Activated naive CD4-positive, alpha-beta T cell treated with anti-CD3 and anti-CD28 coated beads, Interleukin-2, amount 50 U/mL, for 24 hours (primary cell): Measurements from ENCODE around the gene ZNF329.

Source experiments
- H3K27ac Mint-ChIP-seq: one replicate; pipeline ENCODE4 v1.8.0; 2021; ENCODE audit warnings: mild to moderate bottlenecking, mixed read lengths
- H3K27me3 Mint-ChIP-seq: one replicate; pipeline ENCODE4 v1.8.0; 2021; ENCODE audit warnings: mixed read lengths
- H3K36me3 Mint-ChIP-seq: one replicate; pipeline ENCODE4 v1.8.0; 2021; ENCODE audit warnings: mixed read lengths
- H3K4me1 Mint-ChIP-seq: one replicate; pipeline ENCODE4 v1.8.0; 2021; ENCODE audit warnings: mixed read lengths
- H3K4me3 Mint-ChIP-seq: one replicate; pipeline ENCODE4 v1.8.0; 2021; ENCODE audit warnings: mild to moderate bottlenecking, mixed read lengths
- H3K9me3 Mint-ChIP-seq: one replicate; pipeline ENCODE4 v1.8.0; 2021; ENCODE audit warnings: mixed read lengths

ZNF329 gene

DNA sequence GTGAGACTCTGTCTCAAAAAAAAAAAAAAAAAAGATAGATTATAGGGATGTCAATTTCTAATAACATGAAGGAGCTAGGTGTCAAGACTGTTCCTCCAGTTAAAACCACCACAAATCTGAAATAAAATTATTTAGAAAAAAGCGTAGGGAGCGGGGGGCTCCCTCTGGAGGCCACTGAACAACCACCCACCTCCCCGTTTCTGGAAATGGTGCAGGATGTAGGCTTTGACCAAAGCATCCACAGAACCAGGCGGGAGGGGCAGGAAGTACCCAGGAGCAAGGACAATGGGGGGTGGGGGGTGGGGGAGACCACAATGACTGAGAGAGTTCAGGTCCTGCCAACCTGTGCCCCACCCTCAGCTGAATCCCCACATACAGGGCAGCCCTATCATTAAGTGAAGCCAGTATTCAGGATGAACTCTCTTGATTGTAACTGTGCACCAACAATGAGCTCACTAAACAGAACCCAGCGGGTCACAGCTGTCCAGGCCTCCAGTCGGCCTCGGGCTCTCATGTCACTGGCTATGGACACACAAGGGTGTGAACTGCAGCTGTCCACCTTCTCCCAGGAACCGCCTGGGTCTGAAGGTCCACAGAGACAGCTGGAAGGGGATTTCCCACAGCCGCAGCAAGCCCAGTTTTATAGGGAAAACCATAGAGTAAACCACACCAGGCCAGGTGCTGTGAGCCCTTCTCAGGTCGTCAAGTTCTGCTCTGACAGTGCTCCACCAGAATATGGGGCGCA, 59.2 kb downstream of the ZNF329 start:
- Mint-ChIP-seq H3K4me1 (peaks cover 4% of the 10 kb centered on the region), H3K4me3 (no peak overlapping the region), H3K27ac (no peak overlapping the region)

DNA sequence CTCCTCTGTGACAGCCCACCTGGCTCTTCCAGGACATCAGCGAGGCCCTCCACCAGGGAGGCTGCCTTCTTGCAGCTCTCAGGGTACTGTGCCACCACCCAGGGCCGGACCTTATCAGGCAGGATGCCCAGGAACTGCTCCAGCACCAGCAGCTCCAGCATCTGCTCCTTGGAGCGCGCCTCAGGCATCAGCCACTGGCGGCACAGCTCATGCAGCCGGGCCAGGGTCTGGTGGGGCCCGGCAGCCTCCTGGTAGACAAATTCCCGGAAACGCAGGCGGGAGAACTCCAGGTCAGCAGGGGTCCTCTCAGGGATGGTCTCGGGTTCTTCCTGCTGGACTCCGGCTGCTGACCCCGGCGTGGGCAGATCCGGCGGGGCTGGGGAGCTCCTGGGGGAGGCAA, 60.7 kb downstream of the ZNF329 start:
- Mint-ChIP-seq H3K9me3 (no peaks in the 10 kb centered on the region), H3K27ac (no peak overlapping the region), H3K4me3 (no peak overlapping the region), H3K36me3 (peaks cover 12% of the 10 kb centered on the region), H3K27me3 (no peaks in the 10 kb centered on the region), H3K4me1 (peaks cover 4% of the 10 kb centered on the region)

More for the DNA sequence above, 59.2 kb downstream of the ZNF329 start:
- peaks cover 14% of the 10 kb centered on the region for H3K36me3 Mint-ChIP-seq
- H3K9me3 Mint-ChIP-seq, result no peaks in the 10 kb centered on the region
- no peaks in the 10 kb centered on the region for H3K27me3 Mint-ChIP-seq

DNA sequence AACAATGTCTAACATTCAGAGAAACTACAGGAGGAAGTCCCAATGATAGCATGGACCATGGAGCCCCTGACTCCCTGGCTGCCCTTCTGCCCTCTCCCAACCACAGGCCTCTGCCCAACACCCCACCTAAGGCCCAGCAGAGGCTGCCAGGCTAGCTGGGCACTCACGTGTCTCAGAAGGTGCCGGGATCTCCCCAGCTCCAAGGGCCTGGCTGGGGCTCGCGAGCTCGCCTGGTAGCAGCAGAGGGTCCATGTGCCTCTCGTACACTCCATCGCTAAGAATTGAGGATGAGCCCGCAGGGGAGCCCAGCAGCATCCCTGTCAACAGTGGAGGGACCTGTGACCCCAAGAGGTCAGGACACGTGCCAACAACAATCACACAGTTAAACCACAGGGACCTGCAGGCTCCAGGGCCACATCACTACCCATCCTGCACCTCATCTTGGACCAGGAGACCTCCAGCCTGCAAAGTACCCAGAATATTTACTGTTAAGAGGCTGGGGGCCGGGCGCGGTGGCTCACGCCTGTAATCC, 62.0 kb downstream of the ZNF329 start:
- Mint-ChIP-seq H3K4me1 (peaks cover 3% of the 10 kb centered on the region), H3K36me3 (peaks cover 14% of the 10 kb centered on the region), H3K27me3 (no peaks in the 10 kb centered on the region), H3K4me3 (no peak overlapping the region), H3K9me3 (no peaks in the 10 kb centered on the region), H3K27ac (no peak overlapping the region)

DNA sequence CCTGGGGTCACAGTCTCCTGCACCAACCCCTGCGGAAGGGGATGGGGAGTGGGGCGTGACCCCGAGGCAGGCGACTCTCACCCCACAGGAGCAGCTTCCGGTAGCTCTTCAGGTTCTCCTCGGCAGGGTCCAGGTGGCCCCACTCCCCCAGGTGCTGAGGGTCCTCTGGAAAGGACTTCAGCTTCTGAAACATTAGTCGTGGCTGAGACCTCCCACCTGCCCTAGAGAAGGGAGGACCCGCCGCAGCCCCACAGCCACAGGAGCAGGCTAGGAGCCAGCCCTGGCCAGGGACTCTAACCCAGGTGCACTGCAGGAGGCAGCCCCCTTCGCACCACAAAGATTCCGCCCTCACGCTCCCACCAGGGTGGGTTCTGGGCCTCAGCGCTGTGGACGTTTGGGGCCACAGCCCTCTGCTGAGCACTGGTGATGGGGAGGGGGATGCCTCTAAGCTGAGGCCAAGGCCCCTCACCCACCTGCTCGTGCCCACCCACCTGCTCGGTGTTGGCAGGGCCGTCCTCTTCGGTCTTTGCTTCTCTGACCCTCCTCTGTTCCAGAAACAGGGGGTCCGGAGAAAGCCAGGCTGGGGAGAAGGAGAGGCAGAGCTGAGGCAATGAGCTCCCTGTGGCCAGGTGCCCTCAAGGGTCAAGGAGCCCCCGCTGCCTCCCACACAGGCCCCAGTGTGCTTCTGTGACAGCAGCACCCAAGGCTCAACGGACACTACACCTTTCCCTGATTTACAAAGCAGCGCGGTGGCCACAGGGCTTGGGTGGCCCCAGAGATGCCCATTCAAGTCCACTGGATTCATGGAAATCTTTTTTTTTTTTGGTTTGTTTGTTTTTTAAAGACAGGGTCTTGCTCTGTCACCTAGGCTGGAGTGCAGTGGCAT, 63.5 kb downstream of the ZNF329 start:
- Mint-ChIP-seq H3K4me1 (no peaks in the 10 kb centered on the region), H3K4me3 (no peak overlapping the region), H3K36me3 (peaks cover 13% of the 10 kb centered on the region), H3K27me3 (no peaks in the 10 kb centered on the region), H3K27ac (no peak overlapping the region), H3K9me3 (no peaks in the 10 kb centered on the region)

DNA sequence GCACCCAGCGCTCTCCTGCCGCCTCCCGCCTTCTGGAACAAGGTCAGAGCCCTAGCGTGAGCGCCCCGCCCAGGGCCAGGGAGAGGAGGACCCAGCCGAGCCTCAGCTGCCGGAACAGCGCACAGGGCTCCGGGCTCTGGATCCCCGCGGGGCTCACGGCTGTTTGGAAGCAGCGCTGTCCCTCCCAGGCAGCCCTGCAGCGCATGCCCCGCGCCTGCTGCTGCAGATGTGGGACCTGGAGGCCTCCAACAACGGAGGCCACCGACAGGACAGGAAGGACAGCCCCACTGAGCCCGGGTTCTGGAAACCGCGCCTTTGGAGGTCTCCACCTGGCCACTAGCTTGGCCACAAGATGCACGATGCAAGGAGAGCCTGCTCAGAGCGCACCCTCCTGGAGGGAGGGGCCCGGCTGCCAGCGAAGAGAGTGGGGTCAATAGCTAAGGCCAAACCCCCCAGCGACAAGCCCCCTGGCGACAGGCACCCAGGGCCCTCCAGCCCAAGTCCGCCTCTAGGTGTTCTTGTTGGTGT, 65.2 kb downstream of the ZNF329 start:
- H3K9me3 Mint-ChIP-seq, result peaks cover 6% of the 10 kb centered on the region
- H3K36me3 Mint-ChIP-seq, result peaks cover 18% of the 10 kb centered on the region
- H3K4me1 Mint-ChIP-seq, result no peaks in the 10 kb centered on the region
- H3K27me3 Mint-ChIP-seq, result no peaks in the 10 kb centered on the region
- H3K4me3 Mint-ChIP-seq, result no peak overlapping the region
- H3K27ac Mint-ChIP-seq, result no peak overlapping the region

DNA sequence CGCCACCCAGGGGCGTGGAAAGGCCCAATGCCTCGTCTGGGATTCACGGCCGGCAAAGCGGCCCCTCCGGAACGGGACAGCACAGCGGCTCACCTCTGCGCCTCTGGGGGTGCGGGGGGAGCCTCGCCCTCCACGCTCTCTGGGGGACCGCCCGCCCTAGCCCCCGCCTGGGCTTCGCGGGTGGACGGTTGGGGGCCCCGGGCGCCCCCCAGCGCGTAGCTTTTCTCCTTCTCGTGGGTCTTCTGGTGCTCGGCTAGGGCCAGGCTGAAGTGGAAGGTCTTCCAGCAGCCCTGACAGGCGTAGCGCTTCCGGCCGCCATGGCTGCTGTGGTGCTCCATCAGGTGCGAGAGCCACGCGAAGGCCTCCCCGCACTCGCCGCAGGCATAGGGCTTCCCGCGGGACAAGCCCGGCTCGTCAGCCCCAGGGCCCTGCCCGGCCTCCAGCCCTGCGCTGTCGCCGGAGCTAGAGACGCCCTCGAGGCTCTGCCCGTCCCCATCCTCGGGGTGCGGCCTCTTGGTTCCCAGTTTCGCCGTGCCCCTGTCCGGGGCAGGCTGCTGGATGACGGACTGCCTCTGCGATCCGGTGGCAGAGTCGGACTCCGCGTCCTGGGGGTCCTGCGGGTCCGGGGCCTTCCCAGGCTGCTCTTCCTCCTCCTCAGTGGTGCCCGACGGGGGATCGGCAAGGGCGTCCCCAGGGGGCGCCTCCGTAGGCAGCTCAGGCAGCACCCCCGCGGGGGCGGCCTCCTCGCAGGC, 65.8 kb downstream of the ZNF329 start:
- Mint-ChIP-seq H3K27ac (no peak overlapping the region), H3K4me1 (no peaks in the 10 kb centered on the region), H3K9me3 (peaks cover 6% of the 10 kb centered on the region), H3K4me3 (no peak overlapping the region), H3K27me3 (no peaks in the 10 kb centered on the region), H3K36me3 (peaks cover 22% of the 10 kb centered on the region)

DNA sequence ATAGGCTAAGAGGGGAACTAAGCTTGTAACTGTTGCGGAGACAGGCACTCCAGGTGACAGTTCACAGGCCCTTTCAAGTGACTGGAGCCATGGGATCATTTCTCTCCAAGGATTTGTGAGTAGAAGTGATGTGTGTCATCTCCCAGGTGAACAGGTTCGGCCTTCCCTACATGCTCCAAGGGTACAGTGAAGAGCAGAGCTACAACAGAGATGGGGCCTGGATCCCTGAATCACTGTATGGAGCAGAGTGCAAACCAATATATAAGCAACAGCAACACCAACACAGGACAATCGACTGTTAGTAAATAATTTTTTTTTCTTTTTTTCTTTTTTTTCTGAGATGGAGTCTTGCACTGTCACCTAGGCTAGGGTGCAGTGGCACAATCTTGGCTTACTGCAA, 67.6 kb downstream of the ZNF329 start:
- H3K4me3 Mint-ChIP-seq, result no peak overlapping the region
- H3K4me1 Mint-ChIP-seq, result no peaks in the 10 kb centered on the region
- no peak overlapping the region for H3K27ac Mint-ChIP-seq
- H3K9me3 Mint-ChIP-seq, result peaks cover 6% of the 10 kb centered on the region
- no peaks in the 10 kb centered on the region for H3K27me3 Mint-ChIP-seq
- H3K36me3 Mint-ChIP-seq, result peaks cover 24% of the 10 kb centered on the region

DNA sequence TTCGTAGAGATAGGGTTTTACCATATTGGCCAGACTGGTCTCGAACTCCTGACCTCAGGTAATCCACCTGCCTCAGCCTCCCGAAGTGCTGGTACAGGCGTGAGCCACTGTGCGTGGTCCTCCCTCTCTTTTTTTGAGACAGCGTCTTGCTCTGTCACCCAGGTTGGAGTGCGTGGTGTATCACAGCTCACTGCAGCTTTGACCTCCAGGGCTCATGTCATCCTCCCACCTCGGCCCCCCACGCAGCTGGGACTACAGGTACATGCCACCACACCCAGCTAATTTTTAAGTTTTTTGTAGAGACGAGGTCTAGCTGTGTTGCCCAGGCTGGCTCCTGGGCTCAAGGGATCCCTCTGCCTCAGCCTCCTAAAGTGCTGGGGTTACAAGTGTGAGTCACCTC, 70.8 kb downstream of the ZNF329 start:
- Mint-ChIP-seq H3K9me3 (peaks cover 6% of the 10 kb centered on the region), H3K27ac (no peak overlapping the region), H3K36me3 (peaks cover 26% of the 10 kb centered on the region)

More for the DNA sequence above, 70.8 kb downstream of the ZNF329 start:
- Mint-ChIP-seq H3K4me3 (no peak overlapping the region), H3K4me1 (no peaks in the 10 kb centered on the region), H3K27me3 (no peaks in the 10 kb centered on the region)
